Mammary epithelial cell (primary cell): ENCODE data around the gene TFDP2.

ENCODE experiments used
- CTCF ChIP-seq, 2 donors: IDR thresholded peaks in 1 of 2; conservative IDR thresholded peaks in 1 of 2; 2 replicates each; pipeline ENCODE4 v1.5.1; 2011 to 2012; ENCODE audit warnings: inconsistent platforms in 2 of 2, low read length in 2 of 2, mild to moderate bottlenecking in 2 of 2, control low read depth in 1 of 2, low read depth in 1 of 2; ENCODE audit not compliant: insufficient read depth in 1 of 2; ENCODE audit errors: extremely low read depth in 1 of 2
- EZH2 ChIP-seq: IDR thresholded peaks from 2 replicates; pipeline ENCODE4 v1.6.1; 2012; ENCODE audit warnings: low read length, inconsistent platforms, borderline replicate concordance

GRCh38 chr3:141952611-141953010, 196.7 kb downstream of the TFDP2 start:
- no peak for TF ChIP-seq CTCF (conservative IDR thresholded peaks at IDR 0.05 in 1 of 2, IDR thresholded peaks at IDR 0.05 in 1 of 2; ENCODE audit: extremely low read depth in 1 of 2, insufficient read depth in 1 of 2, low read depth in 1 of 2, low read length in 2 of 2)
- no peak for TF ChIP-seq EZH2
